Inferior parietal cortex (tissue), 1 donor: Measurements from ENCODE around the gene C1QC.

Experiments used
- DNase-seq: peaks from one replicate; pipeline ENCODE4 v3.0.0-alpha.2; 2016; ENCODE audit errors: extremely low spot score

Gene C1QC

GRCh38 chr1:22680726-22681125 is 37.3 kb downstream of the C1QC start:
- DNase-seq: no peak

GRCh38 chr1:22681556-22682276 is 38.3 kb downstream of the C1QC start:
- no peak for DNase-seq

GRCh38 chr1:22683547-22683946 is 40.1 kb downstream of the C1QC start:
- DNase-seq: no peak

GRCh38 chr1:22685591-22686059 is 42.2 kb downstream of the C1QC start:
- no peak for DNase-seq

- no peak for DNase-seq
These were observed 43.8 kb downstream of the C1QC start for GRCh38 chr1:22687191-22687590.

- DNase-seq: no peak
These were observed 45.0 kb downstream of the C1QC start for GRCh38 chr1:22688466-22688865.

- DNase-seq: no peak
These were observed 46.1 kb downstream of the C1QC start for GRCh38 chr1:22689505-22689904.

GRCh38 chr1:22691031-22691753 is 47.8 kb downstream of the C1QC start:
- DNase-seq: no peak

GRCh38 chr1:22694172-22694571 is 50.7 kb downstream of the C1QC start:
- no peak for DNase-seq

GRCh38 chr1:22696610-22697009 is 53.2 kb downstream of the C1QC start:
- no peak for DNase-seq
